Breast epithelium (tissue), 4 donors: Measurements from ENCODE around the gene ESRRG. TPM values are rescaled to one million over a fixed set of nuclear protein-coding genes. Genes with fewer than 3 reads are reported as not detected.

Experiments
- DNase-seq, 2 donors: peaks; one replicate each; pipeline ENCODE4 v3.0.0-alpha.2; 2019; ENCODE audit warnings: low spot score in 2 of 2
- H3K27ac ChIP-seq, 2 donors: fragments of 200-600 bp; sonication (generic) in 1 of 2; one replicate each; pipeline ENCODE4 v1.5.1; 2016 to 2019; ENCODE audit warnings: mild to moderate bottlenecking in 1 of 2
- H3K27me3 ChIP-seq, 2 donors: fragments of 200-600 bp; sonication (generic) in 1 of 2; one replicate each; pipeline versions ENCODE4 v1.5.1 to v1.6.0; 2017 to 2019; ENCODE audit warnings: control low read depth in 1 of 2, mild to moderate bottlenecking in 1 of 2
- H3K36me3 ChIP-seq: fragments of 200-600 bp; one replicate; pipeline ENCODE4 v1.5.1; 2019
- H3K4me1 ChIP-seq, 2 donors: fragments of 200-600 bp; sonication (generic); one replicate each; pipeline ENCODE4 v1.5.1; 2016 to 2019; ENCODE audit warnings: control low read depth in 1 of 2
- H3K4me3 ChIP-seq, 3 donors: fragments of 200-600 bp; sonication (generic); 1 replicate in 2 of 3; 2 replicates in 1 of 3; pipeline ENCODE4 v1.5.1; 2016 to 2019; ENCODE audit warnings: mild to moderate bottlenecking in 3 of 3, moderate library complexity in 2 of 3
- H3K9me3 ChIP-seq, 2 donors: fragments of 200-600 bp; sonication (generic) in 1 of 2; one replicate each; pipeline ENCODE4 v1.5.1; 2016 to 2019; ENCODE audit warnings: control low read depth in 1 of 2
- POLR2A ChIP-seq: fragments of 450-650 bp; IDR thresholded peaks from one replicate; pipeline ENCODE4 v1.6.1; 2016; ENCODE audit warnings: antibody characterized with exemption, mild to moderate bottlenecking, moderate library complexity
- POLR2AphosphoS5 ChIP-seq, 3 donors: sonication (generic); formaldehyde crosslinking; IDR thresholded peaks; one replicate each; pipeline ENCODE4 v1.6.1; 2017; ENCODE audit warnings: antibody characterized with exemption in 3 of 3
- intact Hi-C: fragments of 100-400 bp; cut with DNase I; formaldehyde crosslinking; loops from one replicate; pipeline ENCODE4 v1.15.1; 2023; ENCODE audit warnings: low total_unique reads
- total RNA-seq, 3 donors: library from RNA; depleted of rRNA; stranded (reverse); fragments of >200 nt; gene quantifications; one replicate each; pipeline ENCODE4 v1.1.0, GENCODE V29; 2016
- TF ChIP-seq, protein P1 (sequence below), 3 donors: fragments of 450-650 bp; IDR thresholded peaks; one replicate each; pipeline ENCODE4 v1.5.1; 2016 to 2017; ENCODE audit warnings: antibody characterized with exemption in 3 of 3, mild to moderate bottlenecking in 3 of 3, moderate library complexity in 3 of 3

ESRRG gene
- total RNA-seq, 3 donors from 2014 or later = 0.16 to 9.1 (median 5.6) TPM

DNA sequence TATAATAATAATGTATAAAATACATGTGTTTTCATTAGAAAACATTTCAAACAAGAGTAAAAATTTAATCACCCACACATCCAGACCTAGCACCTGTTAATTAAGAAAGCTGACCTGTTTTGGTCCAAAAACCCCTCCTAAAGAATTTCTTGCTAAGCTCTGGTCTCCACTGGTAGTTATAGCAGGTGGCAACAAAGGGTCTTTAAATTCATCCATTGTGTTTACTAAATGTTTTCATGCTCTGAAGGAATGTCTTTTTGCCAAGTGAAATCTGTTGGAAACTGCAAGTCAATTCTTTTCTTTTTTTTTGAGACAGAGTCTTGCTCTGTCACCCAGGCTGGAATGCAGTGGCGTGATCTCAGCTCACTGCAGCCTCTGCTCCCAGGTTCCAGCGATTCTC lies 141.1 kb downstream of the ESRRG start:
- no peak for DNase-seq
- no peaks in the 10 kb centered on the region for H3K27me3 ChIP-seq
- no peak for TF ChIP-seq POLR2A
- no peak for TF ChIP-seq POLR2AphosphoS5 (IDR thresholded peaks at IDR 0.05)
- TF ChIP-seq, protein P1, sequence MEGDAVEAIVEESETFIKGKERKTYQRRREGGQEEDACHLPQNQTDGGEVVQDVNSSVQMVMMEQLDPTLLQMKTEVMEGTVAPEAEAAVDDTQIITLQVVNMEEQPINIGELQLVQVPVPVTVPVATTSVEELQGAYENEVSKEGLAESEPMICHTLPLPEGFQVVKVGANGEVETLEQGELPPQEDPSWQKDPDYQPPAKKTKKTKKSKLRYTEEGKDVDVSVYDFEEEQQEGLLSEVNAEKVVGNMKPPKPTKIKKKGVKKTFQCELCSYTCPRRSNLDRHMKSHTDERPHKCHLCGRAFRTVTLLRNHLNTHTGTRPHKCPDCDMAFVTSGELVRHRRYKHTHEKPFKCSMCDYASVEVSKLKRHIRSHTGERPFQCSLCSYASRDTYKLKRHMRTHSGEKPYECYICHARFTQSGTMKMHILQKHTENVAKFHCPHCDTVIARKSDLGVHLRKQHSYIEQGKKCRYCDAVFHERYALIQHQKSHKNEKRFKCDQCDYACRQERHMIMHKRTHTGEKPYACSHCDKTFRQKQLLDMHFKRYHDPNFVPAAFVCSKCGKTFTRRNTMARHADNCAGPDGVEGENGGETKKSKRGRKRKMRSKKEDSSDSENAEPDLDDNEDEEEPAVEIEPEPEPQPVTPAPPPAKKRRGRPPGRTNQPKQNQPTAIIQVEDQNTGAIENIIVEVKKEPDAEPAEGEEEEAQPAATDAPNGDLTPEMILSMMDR (IDR thresholded peaks at IDR 0.05) = no peak
- no peaks in the 10 kb centered on the region for H3K9me3 ChIP-seq
- H3K4me3 ChIP-seq = no peak overlapping the region
- H3K36me3 ChIP-seq = no peaks in the 10 kb centered on the region
- intact Hi-C loops = no loop called here
- no peak overlapping the region for H3K27ac ChIP-seq
- no peaks in the 10 kb centered on the region for H3K4me1 ChIP-seq

DNA sequence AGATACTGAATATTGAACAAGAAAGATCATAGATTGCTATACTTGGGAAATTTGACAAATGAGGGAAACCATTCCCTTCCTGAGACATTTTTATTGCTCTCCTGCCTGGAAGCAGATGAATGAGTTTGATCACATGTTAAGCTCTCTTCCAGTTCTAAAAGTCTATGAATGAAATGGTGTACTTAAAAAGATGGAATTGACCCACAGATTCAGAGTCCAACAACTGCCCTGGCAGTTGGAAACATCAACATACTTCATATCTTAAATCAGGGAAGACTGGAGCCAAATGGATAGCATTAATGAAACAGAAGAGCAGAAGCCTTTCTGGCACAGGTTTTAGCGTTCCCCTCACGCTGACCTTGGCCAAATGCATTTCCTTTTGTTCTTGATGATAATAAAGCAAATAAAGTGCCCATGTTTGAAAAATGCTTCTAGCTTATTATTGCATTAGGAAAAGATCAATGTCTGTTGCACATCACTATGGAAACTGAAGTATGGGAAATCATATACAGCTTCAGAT lies 142.6 kb downstream of the ESRRG start:
- H3K9me3 ChIP-seq = no peaks in the 10 kb centered on the region
- H3K27me3 ChIP-seq = no peaks in the 10 kb centered on the region
- H3K4me1 ChIP-seq = no peaks in the 10 kb centered on the region
- H3K27ac ChIP-seq = no peak overlapping the region
- DNase-seq = no peak
- intact Hi-C loops = no loop called here
- no peak for TF ChIP-seq POLR2AphosphoS5 (IDR thresholded peaks at IDR 0.05)
- no peak for TF ChIP-seq POLR2A
- TF ChIP-seq, protein P1 (IDR thresholded peaks at IDR 0.05) = no peak
- H3K36me3 ChIP-seq = no peaks in the 10 kb centered on the region
- H3K4me3 ChIP-seq = no peak overlapping the region

DNA sequence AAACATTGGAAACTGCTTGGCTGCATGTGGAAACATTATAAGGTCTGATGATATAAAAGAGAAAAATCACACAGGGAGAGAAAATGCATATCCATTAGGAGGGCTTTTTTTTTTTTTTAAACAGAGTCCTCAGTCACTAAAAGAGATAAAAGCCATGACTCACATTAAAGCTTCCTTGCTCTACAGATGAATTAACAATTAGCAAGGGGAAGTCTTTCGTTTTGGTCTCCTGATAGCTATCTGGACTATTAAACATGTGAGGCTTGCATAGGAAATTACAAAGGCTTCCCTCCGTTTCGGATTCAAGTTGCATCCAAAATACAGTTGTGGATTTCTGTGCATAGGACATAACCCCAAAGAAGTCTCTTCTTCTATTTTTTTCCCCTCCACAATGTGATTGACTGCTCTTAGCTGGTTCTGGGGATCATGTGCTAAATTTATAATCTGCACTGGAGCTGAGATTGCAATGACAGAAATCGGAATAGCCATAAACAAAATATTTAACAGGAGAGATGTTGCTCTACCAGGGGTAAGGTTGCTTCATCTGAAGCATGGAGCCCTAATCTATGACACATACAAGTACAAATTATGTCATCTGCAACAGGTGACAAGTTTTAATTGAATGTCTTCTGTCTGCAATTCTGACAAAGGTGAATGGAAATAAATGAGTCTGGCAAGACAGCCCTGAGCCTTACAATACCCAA lies 146.8 kb downstream of the ESRRG start:
- H3K4me3 ChIP-seq = no peak overlapping the region
- H3K9me3 ChIP-seq = no peaks in the 10 kb centered on the region
- no peak overlapping the region for H3K27ac ChIP-seq
- no peaks in the 10 kb centered on the region for H3K4me1 ChIP-seq
- TF ChIP-seq POLR2AphosphoS5 (IDR thresholded peaks at IDR 0.05) (no peak), POLR2A (no peak)
- TF ChIP-seq, protein P1 (IDR thresholded peaks at IDR 0.05) = no peak
- no peak for DNase-seq
- H3K36me3 ChIP-seq = no peaks in the 10 kb centered on the region
- intact Hi-C loops = no loop called here
- H3K27me3 ChIP-seq = no peaks in the 10 kb centered on the region

DNA sequence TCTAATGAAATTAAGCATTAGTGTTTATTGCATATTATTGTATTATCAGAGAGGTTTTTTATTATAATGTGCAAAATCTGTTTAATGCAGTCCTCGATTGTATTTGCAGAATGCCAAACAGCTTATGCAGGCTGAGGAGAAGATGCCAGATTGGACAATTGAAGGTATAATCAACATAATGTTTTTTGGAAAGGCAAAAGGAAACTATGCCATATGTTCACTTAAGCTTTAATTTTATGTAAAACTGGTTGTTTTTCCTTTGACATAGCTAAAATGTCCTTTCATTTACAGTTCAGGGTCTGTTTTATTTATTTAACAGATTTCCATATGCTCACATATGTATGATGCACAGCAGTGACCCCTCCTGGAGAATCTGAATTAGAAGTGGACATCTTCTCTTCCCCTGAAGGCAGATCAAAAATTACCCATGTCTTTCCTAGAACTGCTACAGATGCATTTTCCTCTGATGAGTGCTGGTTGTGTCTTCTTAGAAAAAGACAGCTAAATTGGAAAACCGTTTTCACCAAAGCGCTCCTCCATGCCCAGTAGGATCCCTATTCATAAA lies 156.5 kb downstream of the ESRRG start:
- no peak overlapping the region for H3K27ac ChIP-seq
- TF ChIP-seq POLR2AphosphoS5 (IDR thresholded peaks at IDR 0.05) = no peak
- TF ChIP-seq, protein P1 (IDR thresholded peaks at IDR 0.05) = no peak
- TF ChIP-seq POLR2A = no peak
- H3K4me1 ChIP-seq = no peaks in the 10 kb centered on the region
- no peaks in the 10 kb centered on the region for H3K9me3 ChIP-seq
- no peak for DNase-seq
- H3K4me3 ChIP-seq = no peak overlapping the region
- no peaks in the 10 kb centered on the region for H3K36me3 ChIP-seq
- no peaks in the 10 kb centered on the region for H3K27me3 ChIP-seq
- intact Hi-C loops = no loop called here

DNA sequence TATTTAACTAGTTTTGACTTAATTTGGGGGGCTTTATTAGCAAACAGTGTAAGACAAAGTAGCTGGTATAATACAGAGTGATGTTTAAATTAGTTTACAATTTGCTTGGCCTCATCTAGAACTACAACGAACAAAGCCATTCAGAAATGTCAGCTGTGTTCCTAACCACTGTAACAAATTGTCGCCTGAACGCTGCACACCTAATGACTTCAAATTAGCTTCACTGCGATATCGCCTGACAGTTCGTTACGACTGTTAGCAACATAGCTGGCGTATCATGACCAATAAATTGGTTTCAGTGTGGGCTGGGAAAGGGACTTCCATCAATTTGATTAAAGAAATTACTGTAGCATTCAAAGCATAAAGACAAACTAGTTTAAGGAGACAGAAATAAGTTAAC lies 160.1 kb downstream of the ESRRG start:
- no peak for DNase-seq
- Histone ChIP-seq H3K9me3 (no peaks in the 10 kb centered on the region), H3K4me1 (no peaks in the 10 kb centered on the region), H3K4me3 (no peak overlapping the region), H3K27me3 (no peaks in the 10 kb centered on the region), H3K36me3 (no peaks in the 10 kb centered on the region), H3K27ac (no peak overlapping the region)
- intact Hi-C loops = no loop called here
- TF ChIP-seq, protein P1 (IDR thresholded peaks at IDR 0.05) = no peak
- TF ChIP-seq POLR2A (no peak), POLR2AphosphoS5 (IDR thresholded peaks at IDR 0.05) (no peak)
